Uterus (tissue), 4 donors: ENCODE measurements around the gene CHEK2. TPM values are rescaled to one million over a fixed set of nuclear protein-coding genes. Genes with fewer than 3 reads are reported as not detected.
"Not testable (repeated sequence)": the region's sequence is repeated elsewhere in the genome, so short reads cannot be mapped to it uniquely, and the experiment has no call there.

Source experiments
- DNase-seq, 2 donors: peaks; one replicate each; pipeline ENCODE4 v3.0.0-alpha.2; 2019 to 2020
- H3K27ac ChIP-seq, 2 donors: fragments of 200-600 bp; sonication (generic); 1 replicate in 1 of 2; 2 replicates in 1 of 2; pipeline ENCODE4 v1.5.1; 2016 to 2018
- H3K27me3 ChIP-seq, 2 donors: fragments of 200-600 bp; sonication (generic); one replicate each; pipeline ENCODE4 v1.5.1; 2018 to 2019; ENCODE audit warnings: control low read depth in 1 of 2
- H3K36me3 ChIP-seq, 2 donors: fragments of 200-600 bp; sonication (generic); one replicate each; pipeline ENCODE4 v1.5.1; 2019; ENCODE audit warnings: control low read depth in 1 of 2
- H3K4me1 ChIP-seq, 2 donors: fragments of 200-600 bp; sonication (generic); one replicate each; pipeline ENCODE4 v1.5.1; 2018 to 2019; ENCODE audit warnings: control low read depth in 1 of 2
- H3K4me3 ChIP-seq, 2 donors: fragments of 200-600 bp; sonication (generic); 1 replicate in 1 of 2; 2 replicates in 1 of 2; pipeline ENCODE4 v1.5.1; 2018 to 2019; ENCODE audit warnings: mild to moderate bottlenecking in 1 of 2
- H3K9me3 ChIP-seq, 2 donors: fragments of 200-600 bp; sonication (generic); one replicate each; pipeline ENCODE4 v1.5.1; 2019; ENCODE audit warnings: control low read depth in 1 of 2
- CTCF ChIP-seq, 4 experiments: fragments of 200-600 bp in 2 of 4; fragments of 450-650 bp in 2 of 4; sonication (generic) in 2 of 4; IDR thresholded peaks; one replicate each; pipeline ENCODE4 v1.5.1; 2016 to 2019; ENCODE audit warnings: antibody characterized with exemption in 4 of 4, mild to moderate bottlenecking in 2 of 4, moderate library complexity in 1 of 4
- POLR2A ChIP-seq, 2 donors: fragments of 450-650 bp; IDR thresholded peaks; one replicate each; pipeline ENCODE4 v1.6.1; 2016; ENCODE audit warnings: antibody characterized with exemption in 2 of 2, mild to moderate bottlenecking in 1 of 2, moderate library complexity in 1 of 2
- intact Hi-C: fragments of 100-400 bp; cut with DNase I; formaldehyde crosslinking; loops from one replicate; pipeline ENCODE4 v1.15.1; 2023; ENCODE audit warnings: low total_unique reads
- total RNA-seq, 4 donors: library from RNA; depleted of rRNA in 3 of 4; stranded (reverse); fragments of >200 nt in 3 of 4; gene quantifications; one replicate each; pipeline versions ENCODE4 v1.1.0 to v1.2.4, GENCODE V29; 2014 to 2023
- donor health status: DM: yes; HTN: yes; CAD: no.

CHEK2 gene
- total RNA-seq, 4 donors from 2014 or later: 0.26 to 14.5 (median 8.4) TPM; not detected in 1

GRCh38 chr22:28710576-28711191, 30.9 kb downstream of the CHEK2 start:
- H3K27ac ChIP-seq: peak overlapping the region; percentile 79 to 84
- intact Hi-C loops: no loop called here
- TF ChIP-seq CTCF (IDR thresholded peaks at IDR 0.05) (no peak), POLR2A (IDR thresholded peaks at IDR 0.05) (no peak)

GRCh38 chr22:28710107-28710506, 31.5 kb downstream of the CHEK2 start:
- no peaks in the 10 kb centered on the region for H3K4me1 ChIP-seq
- TF ChIP-seq CTCF (IDR thresholded peaks at IDR 0.05) (no peak), POLR2A (IDR thresholded peaks at IDR 0.05) (no peak)
- no peak for DNase-seq
- no peak overlapping the region for H3K4me3 ChIP-seq
- intact Hi-C loops: no loop called here
- no peaks in the 10 kb centered on the region for H3K9me3 ChIP-seq
- peak overlapping the region; percentile 79 to 84 for H3K27ac ChIP-seq
- H3K27me3 ChIP-seq: no peaks in the 10 kb centered on the region
- no peaks in the 10 kb centered on the region for H3K36me3 ChIP-seq

More at GRCh38 chr22:28710576-28711191, 30.9 kb downstream of the CHEK2 start:
- H3K9me3 ChIP-seq: no peaks in the 10 kb centered on the region
- no peak for DNase-seq
- no peak overlapping the region for H3K4me3 ChIP-seq
- H3K27me3 ChIP-seq: no peaks in the 10 kb centered on the region
- no peaks in the 10 kb centered on the region for H3K36me3 ChIP-seq
- H3K4me1 ChIP-seq: no peaks in the 10 kb centered on the region

DNA sequence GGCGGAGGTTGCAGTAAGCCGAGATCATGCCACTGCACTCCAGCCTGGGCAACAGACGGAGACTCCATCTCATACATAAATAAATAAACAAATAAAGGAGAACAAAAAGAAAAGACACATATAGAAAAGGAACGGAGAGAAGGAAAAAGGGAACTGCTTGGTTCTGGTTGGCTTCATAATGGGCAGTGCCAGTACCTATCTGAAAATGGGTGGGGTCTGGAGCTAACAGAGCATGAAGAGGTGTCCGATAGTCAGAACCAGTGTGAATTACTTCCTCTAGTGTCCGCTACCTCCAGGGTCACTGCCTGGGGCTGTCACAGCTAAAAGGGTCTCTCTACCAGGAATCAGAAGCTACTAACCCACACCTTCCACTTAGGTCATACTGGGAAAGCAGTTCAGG, 34.8 kb downstream of the CHEK2 start:
- DNase-seq: no peak
- Histone ChIP-seq H3K27ac (no peak overlapping the region), H3K27me3 (no peaks in the 10 kb centered on the region), H3K36me3 (no peaks in the 10 kb centered on the region), H3K4me3 (no peak overlapping the region), H3K4me1 (no peaks in the 10 kb centered on the region), H3K9me3 (no peaks in the 10 kb centered on the region)
- intact Hi-C loops: no loop called here
- no peak for TF ChIP-seq POLR2A (IDR thresholded peaks at IDR 0.05)
- TF ChIP-seq CTCF (IDR thresholded peaks at IDR 0.05): no peak

- H3K4me1 ChIP-seq: no peaks in the 10 kb centered on the region
- H3K36me3 ChIP-seq: no peaks in the 10 kb centered on the region
- TF ChIP-seq CTCF (IDR thresholded peaks at IDR 0.05) (no peak), POLR2A (IDR thresholded peaks at IDR 0.05) (no peak)
- intact Hi-C loops: no loop called here
- H3K27ac ChIP-seq: no peak overlapping the region
- H3K27me3 ChIP-seq: no peaks in the 10 kb centered on the region
- no peak for DNase-seq
- no peak overlapping the region for H3K4me3 ChIP-seq
- no peaks in the 10 kb centered on the region for H3K9me3 ChIP-seq
Measured at GRCh38 chr22:28703436-28703835, 38.2 kb downstream of the CHEK2 start.

GRCh38 chr22:28702891-28703290, 38.7 kb downstream of the CHEK2 start:
- no peaks in the 10 kb centered on the region for H3K27me3 ChIP-seq
- H3K4me1 ChIP-seq: no peaks in the 10 kb centered on the region
- TF ChIP-seq CTCF (IDR thresholded peaks at IDR 0.05) (no peak), POLR2A (IDR thresholded peaks at IDR 0.05) (no peak)
- intact Hi-C loops: no loop called here
- H3K27ac ChIP-seq: no peak overlapping the region
- H3K36me3 ChIP-seq: no peaks in the 10 kb centered on the region
- no peak overlapping the region for H3K4me3 ChIP-seq
- DNase-seq: no peak
- no peaks in the 10 kb centered on the region for H3K9me3 ChIP-seq

- H3K4me3 ChIP-seq, intact Hi-C loops, H3K36me3 ChIP-seq, H3K9me3 ChIP-seq, H3K27ac ChIP-seq, H3K27me3 ChIP-seq, H3K4me1 ChIP-seq, DNase-seq: not testable (repeated sequence)
Measured at GRCh38 chr22:28693041-28693760, 48.4 kb downstream of the CHEK2 start.

- H3K36me3 ChIP-seq, H3K4me3 ChIP-seq, H3K27ac ChIP-seq, H3K27me3 ChIP-seq, intact Hi-C loops, H3K9me3 ChIP-seq, DNase-seq, H3K4me1 ChIP-seq: not testable (repeated sequence)
Measured at GRCh38 chr22:28689796-28690195, 51.8 kb downstream of the CHEK2 start.

DNA sequence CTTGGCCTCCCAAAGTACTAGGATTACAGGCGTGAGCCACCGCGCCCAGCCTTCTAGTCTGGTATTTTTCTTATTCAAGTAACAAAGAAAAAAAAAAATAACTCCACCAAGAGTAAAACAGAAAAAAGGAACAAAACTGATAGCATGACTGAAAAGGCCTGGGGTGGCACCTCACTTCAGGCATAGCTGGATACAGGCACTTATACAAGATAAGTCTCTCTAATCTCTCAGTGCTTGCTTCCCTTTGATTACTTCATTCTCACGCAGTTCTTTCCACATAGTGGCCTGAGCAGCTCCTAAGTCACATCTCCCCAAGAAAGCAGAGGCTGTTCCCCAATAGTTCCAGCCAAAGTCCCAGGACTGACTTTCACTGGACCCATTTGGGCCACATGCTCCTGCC, 58.7 kb downstream of the CHEK2 start:
- H3K4me3 ChIP-seq, H3K9me3 ChIP-seq, intact Hi-C loops, H3K27me3 ChIP-seq, H3K4me1 ChIP-seq, DNase-seq, H3K27ac ChIP-seq, H3K36me3 ChIP-seq: not testable (repeated sequence)
